Measurements from ENCODE around the gene TMEM184A. TPM values are rescaled to one million over a fixed set of nuclear protein-coding genes. Genes with fewer than 3 reads are reported as not detected.

The TMEM184A gene
- total and polyA plus RNA-seq, 2 of the 4 experiments (the other 2 are of a cell fraction), result 0.36 to 1.9 TPM

GRCh38 chr7:1520539-1521234, 35.3 kb downstream of the TMEM184A start:
- peak; percentile 92 for DNase-seq
- Histone ChIP-seq H2BK15ac (ENCODE audit: low read depth, low read length) (peak overlapping the region; percentile 18; the same call in 2 of the 3 replicates), H3K4me3 (ENCODE audit: insufficient read depth, low read depth, low read length) (no peak overlapping the region), H3K36me3 (ENCODE audit: control insufficient read depth, insufficient read depth, low read length) (no peaks in the 10 kb centered on the region), H3K4me2 (ENCODE audit: low read depth, low read length) (no peak overlapping the region), H3K79me1 (ENCODE audit: low read depth in 1 of 2, low read length in 2 of 2) (no peaks in the 10 kb centered on the region), H3K9ac (ENCODE audit: low read depth, low read length) (no peak overlapping the region), H3K56ac (ENCODE audit: extremely low read depth, insufficient read depth, low read length) (peak overlapping the region; percentile 24; the same call in 1 of the 2 replicates), H2BK20ac (ENCODE audit: low read depth, low read length) (peak overlapping the region; percentile 72), H3K4ac (ENCODE audit: low read depth, low read length) (peak overlapping the region; percentile 88), H4K8ac (ENCODE audit: low read depth in 2 of 2, low read length in 2 of 2) (peak overlapping the region; percentile 19 to 63; a peak in 3 of 4 replicates), H3K27ac (ENCODE audit: insufficient read depth, low read length) (peak overlapping the region; percentile 60), H2BK120ac (ENCODE audit: low read depth, low read length) (peak overlapping the region; percentile 69), H4K91ac (ENCODE audit: insufficient read depth, low read depth, low read length) (peak overlapping the region; percentile 80), H2AFZ (replicated peaks; ENCODE audit: low read length, poor library complexity) (peak overlapping the region; percentile 71), H4K20me1 (ENCODE audit: insufficient read depth, low read length) (no peaks in the 10 kb centered on the region), H2AK9ac (replicated peaks; ENCODE audit: low read depth, low read length, poor library complexity) (peak overlapping the region; percentile 1), H3K4me1 (ENCODE audit: control insufficient read depth, insufficient read depth, low read length) (peaks cover 7% of the 10 kb centered on the region), H3K18ac (ENCODE audit: low read depth, low read length) (peak overlapping the region; percentile 85), H4K5ac (ENCODE audit: low read depth, low read length) (peak overlapping the region; percentile 64), H2AK5ac (ENCODE audit: low read depth, low read length) (peak overlapping the region; percentile 84), H3K14ac (replicated peaks; ENCODE audit: low read depth, low read length) (peak overlapping the region; percentile 64), H2BK5ac (ENCODE audit: low read depth, low read length, poor library complexity, severe bottlenecking) (peak overlapping the region; percentile 74), H3K9me3 (ENCODE audit: control insufficient read depth, insufficient read depth, low read length) (peaks cover 10% of the 10 kb centered on the region), H3K23ac (ENCODE audit: low read depth, low read length) (0 out of 2 replicates have a peak overlapping the region, but pooled peaks have one; percentile 25), H3K9me1 (ENCODE audit: insufficient read depth, low read length) (no peaks in the 10 kb centered on the region), H3K27me3 (ENCODE audit: control insufficient read depth, insufficient read depth, low read length) (no peaks in the 10 kb centered on the region; the same call in 1 of the 2 replicates)
- in situ Hi-C loops (cut with MboI; ENCODE audit: low sequenced_read_pairs) (no loop called here), dilution Hi-C loops (cut with HindIII; ENCODE audit: low sequenced_read_pairs, unreplicated experiment) (no loop called here), intact Hi-C loops (cut with micrococcal nuclease) (no loop called here)
- POLR2A ChIA-PET (ENCODE audit: unreplicated experiment), result no interaction called here
- ATAC-seq (ENCODE audit: low read depth), result peak; percentile 85
- 81% methylated on average over 15 of the region's 27 CpGs; no CpG with 5 or more reads in 1 of the 2 experiments for WGBS, 2 experiments (ENCODE audit: extremely low coverage in 2 of 2, insufficient read length in 1 of 2)
- TF ChIP-seq RCOR1 (IDR thresholded peaks at IDR 0.05; ENCODE audit: insufficient replicate concordance, low read length) (no peak), BHLHE40 (IDR thresholded peaks at IDR 0.05; ENCODE audit: low read depth, low read length) (peak; percentile 85), CTCF (conservative IDR thresholded peaks at IDR 0.05; ENCODE audit: low read depth, low read length) (no peak), CEBPB (IDR thresholded peaks at IDR 0.05; ENCODE audit: low read depth, low read length) (peak; percentile 85), USF2 (IDR thresholded peaks at IDR 0.05; ENCODE audit: low read depth, low read length) (no peak), CHD1 (IDR thresholded peaks at IDR 0.05; ENCODE audit: low read depth, low read length) (no peak), RAD21 (IDR thresholded peaks at IDR 0.05; ENCODE audit: low read length) (no peak), MAZ (IDR thresholded peaks at IDR 0.05; ENCODE audit: borderline replicate concordance, low read depth, low read length) (no peak), FOS (IDR thresholded peaks at IDR 0.05; ENCODE audit: low read depth, low read length) (peak; percentile 57; the same call in 1 of the 2 replicates), NFE2L2 (IDR thresholded peaks at IDR 0.05; ENCODE audit: low read depth, low read length) (no peak), MXI1 (IDR thresholded peaks at IDR 0.05; ENCODE audit: borderline replicate concordance, low read depth, low read length) (no peak), POLR2A (IDR thresholded peaks at IDR 0.05; ENCODE audit: low read depth, low read length) (no peak), SMC3 (IDR thresholded peaks at IDR 0.05; ENCODE audit: low read depth, low read length) (no peak), RFX5 (IDR thresholded peaks at IDR 0.05; ENCODE audit: low read depth, low read length) (no peak)
- CTCF ChIA-PET, result no interaction called here
- no TSS peak for BruUV-seq (replicated peaks)
